K562 (cell line): Measurements from ENCODE around the gene TMEM205. TPM values are rescaled to one million over a fixed set of nuclear protein-coding genes. Genes with fewer than 3 reads are reported as not detected.
A peak's percentile ranks its signal among the peaks of the same experiment; 100 is the strongest.

ENCODE experiments used
- ARHGAP35 ChIP-seq: fragments of 450-650 bp; IDR thresholded peaks from 2 replicates; pipeline ENCODE4 v1.6.1; 2018; ENCODE audit not compliant: partially characterized antibody
- CTBP1 ChIP-seq: fragments of 450-650 bp; IDR thresholded peaks from 2 replicates; pipeline ENCODE4 v1.6.1; 2016; ENCODE audit warnings: borderline replicate concordance
- ELF2 ChIP-seq: fragments of 250-450 bp; sonication (Bioruptor Pico); IDR thresholded peaks from 2 replicates; pipeline ENCODE4 v1.5.0; 2021; ENCODE audit warnings: mild to moderate bottlenecking
- EP400 ChIP-seq: fragments of 450-650 bp; IDR thresholded peaks from 2 replicates; pipeline ENCODE4 v1.6.1; 2017; ENCODE audit warnings: antibody characterized with exemption, mild to moderate bottlenecking, moderate library complexity
- FOS ChIP-seq: IDR thresholded peaks from 3 replicates; pipeline ENCODE4 v1.6.1; 2011; ENCODE audit not compliant: insufficient read length; ENCODE audit errors: extremely low read depth
- HDAC1 ChIP-seq, 2 experiments: fragments of 450-650 bp; IDR thresholded peaks; 2 replicates each; pipeline ENCODE4 v1.6.1; 2016 to 2017; ENCODE audit warnings: inconsistent platforms in 1 of 2, mild to moderate bottlenecking in 1 of 2, moderate library complexity in 1 of 2
- HDAC3 ChIP-seq: fragments of 450-650 bp; IDR thresholded peaks from 2 replicates; pipeline ENCODE4 v1.6.1; 2018; ENCODE audit warnings: borderline replicate concordance, mild to moderate bottlenecking, moderate library complexity; ENCODE audit not compliant: partially characterized antibody
- HDAC8 ChIP-seq: fragments of 450-650 bp; IDR thresholded peaks from 2 replicates; pipeline ENCODE4 v1.6.1; 2016; ENCODE audit warnings: mild to moderate bottlenecking, missing genetic modification characterization, moderate library complexity, missing compliant biosample characterization
- IRF2 ChIP-seq: sonication (generic); formaldehyde crosslinking; IDR thresholded peaks from 2 replicates; pipeline ENCODE4 v1.8.1; 2022; ENCODE audit warnings: mild to moderate bottlenecking, missing genetic modification reagents
- KLF10 ChIP-seq: fragments of 250-450 bp; sonication (Bioruptor Pico); IDR thresholded peaks from 2 replicates; pipeline ENCODE4 v1.6.1; 2021; ENCODE audit warnings: matching md5 sums
- PTTG1 ChIP-seq: fragments of 450-650 bp; IDR thresholded peaks from 2 replicates; pipeline ENCODE4 v1.6.1; 2016; ENCODE audit warnings: low read depth, mild to moderate bottlenecking, missing genetic modification characterization, missing compliant biosample characterization
- PYGO2 ChIP-seq: fragments of 450-650 bp; IDR thresholded peaks from 2 replicates; pipeline ENCODE4 v1.6.1; 2016; ENCODE audit warnings: mild to moderate bottlenecking, missing genetic modification characterization, moderate library complexity, missing compliant biosample characterization
- RAD51 ChIP-seq: fragments of 450-650 bp; IDR thresholded peaks from 2 replicates; pipeline ENCODE4 v1.7.1; 2016; ENCODE audit warnings: low read depth, mild to moderate bottlenecking, borderline replicate concordance
- ZNF445 ChIP-seq: fragments of 250-450 bp; sonication (Bioruptor Pico); IDR thresholded peaks from 2 replicates; pipeline ENCODE4 v1.4.0; 2020; ENCODE audit warnings: low read depth, mild to moderate bottlenecking, moderate library complexity
- ZNF76 ChIP-seq: fragments of 250-450 bp; sonication (Bioruptor Pico); IDR thresholded peaks from 2 replicates; pipeline ENCODE4 v1.4.0; 2020; ENCODE audit warnings: mild to moderate bottlenecking, moderate library complexity, borderline replicate concordance
- polyA plus RNA-seq, 8 experiments: library from polyadenylated mRNA; depleted of rRNA in 4 of 8; stranded (reverse) in 5 of 8; unstranded in 3 of 8; fragments of >200 nt; fragmentation: Nextera tagmentation in 2 of 8; fragmentation: Illumina TruSeq in 1 of 8; extraction: Ambion mirVana in 2 of 8; extraction: Trizol in 1 of 8; gene quantifications; 2 replicates each; pipeline versions ENCODE4 v1.2.1 to v1.2.3, GENCODE V29; 2011 to 2014; ENCODE audit warnings: inconsistent platforms in 1 of 8, missing spikeins in 1 of 8
- total RNA-seq, 7 experiments: library from RNA; depleted of rRNA in 6 of 7; stranded (reverse); fragments of >200 nt in 6 of 7; fragmentation: Illumina TruSeq in 2 of 7; extraction: Trizol in 2 of 7; gene quantifications; 2 replicates each; pipeline versions ENCODE4 v1.2.1 to v1.2.3, GENCODE V29; 2011 to 2021; ENCODE audit warnings: low replicate concordance in 1 of 7
- TF ChIP-seq, protein P1 (sequence below): fragments of 250-450 bp; sonication (Bioruptor Pico); IDR thresholded peaks from 2 replicates; pipeline ENCODE4 v1.8.0; 2022; ENCODE audit warnings: inconsistent platforms, mild to moderate bottlenecking, moderate library complexity, borderline replicate concordance
- TF ChIP-seq, protein P2 (sequence below): fragments of 450-650 bp; IDR thresholded peaks from 2 replicates; pipeline ENCODE4 v1.6.1; 2017; ENCODE audit warnings: antibody characterized with exemption, mild to moderate bottlenecking
- TF ChIP-seq, protein P3 (sequence below): fragments of 200-800 bp; sonication (Bioruptor generic); IDR thresholded peaks from 2 replicates; pipeline ENCODE4 v1.6.1; 2017; ENCODE audit warnings: missing genetic modification characterization, missing compliant biosample characterization
- TF ChIP-seq, protein P4 (sequence below): fragments of 250-450 bp; sonication (Bioruptor Pico); IDR thresholded peaks from 2 replicates; pipeline ENCODE4 v1.5.0; 2020; ENCODE audit warnings: mild to moderate bottlenecking

The TMEM205 gene
- total and polyA plus RNA-seq, 9 of the 15 experiments (the other 6 are each of a cell fraction or from before 2014, with no cell fraction given): 21.3 to 81.5 (median 44.1) TPM

DNA sequence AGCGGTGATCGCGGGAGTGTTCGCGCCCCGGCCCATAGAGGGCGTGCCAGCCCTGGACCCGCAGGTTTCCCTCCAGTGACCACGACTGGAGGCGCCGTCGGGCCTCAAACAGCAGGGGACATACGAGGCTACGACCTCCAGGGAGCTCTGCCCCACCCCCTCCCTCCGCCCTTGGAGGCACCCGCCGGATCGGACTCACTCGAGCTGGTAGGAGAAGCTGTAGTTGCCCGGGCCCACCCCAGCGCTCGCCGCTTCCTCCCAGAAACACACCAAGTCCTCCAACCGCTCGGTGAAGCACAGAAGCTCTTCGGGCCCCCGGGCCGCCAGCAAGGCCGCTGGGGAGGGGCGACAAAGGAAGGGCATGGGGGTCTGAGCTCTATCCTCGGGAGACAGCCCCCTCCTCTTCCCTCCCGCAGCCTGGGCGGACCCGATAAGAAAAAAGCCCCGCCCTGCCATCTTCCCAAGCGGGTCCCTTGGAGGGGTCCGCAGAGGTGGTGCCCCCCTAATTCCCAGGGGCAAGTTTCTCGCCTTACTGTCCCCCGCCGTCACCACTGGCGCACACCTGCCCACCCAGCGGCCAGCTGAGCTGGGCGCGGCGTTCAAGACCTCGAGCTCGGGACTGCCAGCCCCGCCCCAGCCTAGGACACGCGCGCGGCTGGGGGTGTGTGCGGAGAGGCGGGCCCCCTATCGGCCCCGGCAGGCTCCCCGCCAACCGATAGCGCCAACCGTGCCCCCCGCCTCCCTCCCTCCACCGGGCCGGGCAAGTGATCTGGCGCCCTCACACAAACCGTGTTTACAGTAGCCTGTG lies 37.0 kb upstream of the TMEM205 start (continued):
- peak; percentile 73 for TF ChIP-seq CTBP1
- no peak for TF ChIP-seq FOS
- TF ChIP-seq IRF2 (CRISPR knock-in tag): no peak
- TF ChIP-seq RAD51: no peak
- TF ChIP-seq KLF10: no peak
- no peak for TF ChIP-seq PYGO2 (tag)
- TF ChIP-seq, protein P1, sequence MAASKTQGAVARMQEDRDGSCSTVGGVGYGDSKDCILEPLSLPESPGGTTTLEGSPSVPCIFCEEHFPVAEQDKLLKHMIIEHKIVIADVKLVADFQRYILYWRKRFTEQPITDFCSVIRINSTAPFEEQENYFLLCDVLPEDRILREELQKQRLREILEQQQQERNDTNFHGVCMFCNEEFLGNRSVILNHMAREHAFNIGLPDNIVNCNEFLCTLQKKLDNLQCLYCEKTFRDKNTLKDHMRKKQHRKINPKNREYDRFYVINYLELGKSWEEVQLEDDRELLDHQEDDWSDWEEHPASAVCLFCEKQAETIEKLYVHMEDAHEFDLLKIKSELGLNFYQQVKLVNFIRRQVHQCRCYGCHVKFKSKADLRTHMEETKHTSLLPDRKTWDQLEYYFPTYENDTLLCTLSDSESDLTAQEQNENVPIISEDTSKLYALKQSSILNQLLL (CRISPR knock-in tag): no peak
- no peak for TF ChIP-seq ELF2 (CRISPR knock-in tag)
- peak in 1 of 2 experiments; percentile 30; a peak in 3 of 4 replicates for TF ChIP-seq HDAC1 (IDR thresholded peaks at IDR 0.05)
- TF ChIP-seq, protein P2, sequence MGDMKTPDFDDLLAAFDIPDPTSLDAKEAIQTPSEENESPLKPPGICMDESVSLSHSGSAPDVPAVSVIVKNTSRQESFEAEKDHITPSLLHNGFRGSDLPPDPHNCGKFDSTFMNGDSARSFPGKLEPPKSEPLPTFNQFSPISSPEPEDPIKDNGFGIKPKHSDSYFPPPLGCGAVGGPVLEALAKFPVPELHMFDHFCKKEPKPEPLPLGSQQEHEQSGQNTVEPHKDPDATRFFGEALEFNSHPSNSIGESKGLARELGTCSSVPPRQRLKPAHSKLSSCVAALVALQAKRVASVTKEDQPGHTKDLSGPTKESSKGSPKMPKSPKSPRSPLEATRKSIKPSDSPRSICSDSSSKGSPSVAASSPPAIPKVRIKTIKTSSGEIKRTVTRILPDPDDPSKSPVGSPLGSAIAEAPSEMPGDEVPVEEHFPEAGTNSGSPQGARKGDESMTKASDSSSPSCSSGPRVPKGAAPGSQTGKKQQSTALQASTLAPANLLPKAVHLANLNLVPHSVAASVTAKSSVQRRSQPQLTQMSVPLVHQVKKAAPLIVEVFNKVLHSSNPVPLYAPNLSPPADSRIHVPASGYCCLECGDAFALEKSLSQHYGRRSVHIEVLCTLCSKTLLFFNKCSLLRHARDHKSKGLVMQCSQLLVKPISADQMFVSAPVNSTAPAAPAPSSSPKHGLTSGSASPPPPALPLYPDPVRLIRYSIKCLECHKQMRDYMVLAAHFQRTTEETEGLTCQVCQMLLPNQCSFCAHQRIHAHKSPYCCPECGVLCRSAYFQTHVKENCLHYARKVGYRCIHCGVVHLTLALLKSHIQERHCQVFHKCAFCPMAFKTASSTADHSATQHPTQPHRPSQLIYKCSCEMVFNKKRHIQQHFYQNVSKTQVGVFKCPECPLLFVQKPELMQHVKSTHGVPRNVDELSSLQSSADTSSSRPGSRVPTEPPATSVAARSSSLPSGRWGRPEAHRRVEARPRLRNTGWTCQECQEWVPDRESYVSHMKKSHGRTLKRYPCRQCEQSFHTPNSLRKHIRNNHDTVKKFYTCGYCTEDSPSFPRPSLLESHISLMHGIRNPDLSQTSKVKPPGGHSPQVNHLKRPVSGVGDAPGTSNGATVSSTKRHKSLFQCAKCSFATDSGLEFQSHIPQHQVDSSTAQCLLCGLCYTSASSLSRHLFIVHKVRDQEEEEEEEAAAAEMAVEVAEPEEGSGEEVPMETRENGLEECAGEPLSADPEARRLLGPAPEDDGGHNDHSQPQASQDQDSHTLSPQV: peak; percentile 38; the same call in 1 of the 2 replicates
- TF ChIP-seq, protein P3, sequence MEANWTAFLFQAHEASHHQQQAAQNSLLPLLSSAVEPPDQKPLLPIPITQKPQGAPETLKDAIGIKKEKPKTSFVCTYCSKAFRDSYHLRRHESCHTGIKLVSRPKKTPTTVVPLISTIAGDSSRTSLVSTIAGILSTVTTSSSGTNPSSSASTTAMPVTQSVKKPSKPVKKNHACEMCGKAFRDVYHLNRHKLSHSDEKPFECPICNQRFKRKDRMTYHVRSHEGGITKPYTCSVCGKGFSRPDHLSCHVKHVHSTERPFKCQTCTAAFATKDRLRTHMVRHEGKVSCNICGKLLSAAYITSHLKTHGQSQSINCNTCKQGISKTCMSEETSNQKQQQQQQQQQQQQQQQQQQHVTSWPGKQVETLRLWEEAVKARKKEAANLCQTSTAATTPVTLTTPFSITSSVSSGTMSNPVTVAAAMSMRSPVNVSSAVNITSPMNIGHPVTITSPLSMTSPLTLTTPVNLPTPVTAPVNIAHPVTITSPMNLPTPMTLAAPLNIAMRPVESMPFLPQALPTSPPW (CRISPR knock-in tag): peak; percentile 88
- TF ChIP-seq ZNF76 (CRISPR knock-in tag): no peak
- no peak for TF ChIP-seq HDAC8
- TF ChIP-seq, protein P4, sequence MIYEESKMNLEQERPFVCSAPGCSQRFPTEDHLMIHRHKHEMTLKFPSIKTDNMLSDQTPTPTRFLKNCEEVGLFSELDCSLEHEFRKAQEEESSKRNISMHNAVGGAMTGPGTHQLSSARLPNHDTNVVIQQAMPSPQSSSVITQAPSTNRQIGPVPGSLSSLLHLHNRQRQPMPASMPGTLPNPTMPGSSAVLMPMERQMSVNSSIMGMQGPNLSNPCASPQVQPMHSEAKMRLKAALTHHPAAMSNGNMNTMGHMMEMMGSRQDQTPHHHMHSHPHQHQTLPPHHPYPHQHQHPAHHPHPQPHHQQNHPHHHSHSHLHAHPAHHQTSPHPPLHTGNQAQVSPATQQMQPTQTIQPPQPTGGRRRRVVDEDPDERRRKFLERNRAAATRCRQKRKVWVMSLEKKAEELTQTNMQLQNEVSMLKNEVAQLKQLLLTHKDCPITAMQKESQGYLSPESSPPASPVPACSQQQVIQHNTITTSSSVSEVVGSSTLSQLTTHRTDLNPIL (CRISPR knock-in tag): no peak
- no peak for TF ChIP-seq ZNF445 (CRISPR knock-in tag)
- peak; percentile 63; the same call in 1 of the 2 replicates for TF ChIP-seq EP400
- TF ChIP-seq HDAC3: no peak
- TF ChIP-seq PTTG1: no peak
- no peak for TF ChIP-seq ARHGAP35
